IPS DF 4.7 (cell line): ENCODE data around the gene GBF1.
"Not testable (repeated sequence)": the region's sequence is repeated elsewhere in the genome, so short reads cannot be mapped to it uniquely, and the experiment has no call there.

Experiments used
- DNase-seq: peaks from one replicate; pipeline ENCODE4 v3.0.0-alpha.2; 2013; ENCODE audit warnings: low spot score; ENCODE audit errors: extremely low read depth

The GBF1 gene

DNA sequence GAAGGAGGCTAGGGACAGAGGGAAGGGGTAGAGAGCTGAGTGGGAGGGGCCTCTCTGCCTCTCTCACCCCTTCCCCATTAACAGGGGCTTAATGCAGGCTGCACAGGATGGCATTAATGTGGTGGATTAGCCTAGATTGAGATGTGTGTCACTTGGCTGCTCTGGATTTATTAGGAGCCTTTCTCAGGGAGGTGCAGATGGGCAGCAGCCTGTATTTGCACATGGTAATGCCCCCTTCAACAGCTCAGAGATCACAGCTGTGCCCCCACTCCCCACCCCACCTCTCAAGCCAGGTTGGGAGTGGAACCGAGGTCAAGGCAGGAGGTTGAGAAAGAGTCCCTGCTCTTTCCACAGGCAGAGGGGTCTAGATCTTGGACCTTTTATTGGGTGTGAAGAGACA lies 11.3 kb upstream of the GBF1 start:
- no peak for DNase-seq

DNA sequence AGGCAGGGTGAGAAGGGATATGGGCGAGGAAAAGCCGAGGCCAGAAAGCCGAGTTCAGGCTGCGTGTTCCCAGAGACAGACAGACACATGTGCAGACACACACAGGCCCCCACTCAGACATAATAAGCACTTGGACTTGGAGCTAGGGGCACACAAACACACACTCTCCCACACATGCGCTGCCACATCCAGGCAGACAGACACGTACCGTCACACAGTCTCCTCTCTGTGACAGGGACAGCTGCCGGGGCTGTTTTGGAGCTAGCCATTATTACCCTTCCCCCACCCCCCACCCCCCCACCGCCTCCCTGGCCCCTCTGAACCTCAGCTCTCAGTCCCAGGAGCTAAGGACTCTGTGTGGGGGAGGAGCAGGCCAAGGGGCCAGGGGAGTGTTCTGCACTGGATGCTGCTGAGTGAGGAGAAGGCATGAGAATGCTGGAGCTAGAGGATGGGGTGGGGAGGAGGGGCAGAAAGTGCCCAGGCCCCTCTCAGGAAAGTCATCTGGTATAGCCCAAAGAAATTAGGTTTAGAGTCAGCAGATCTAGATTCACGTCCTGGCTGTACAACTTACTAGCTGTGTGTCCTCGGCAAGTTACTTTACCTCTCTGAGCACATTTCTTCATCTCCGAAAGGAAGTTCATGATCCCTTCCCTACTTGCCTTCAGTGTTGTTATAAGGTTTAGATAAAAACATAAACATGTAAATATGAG lies 10.3 kb upstream of the GBF1 start:
- DNase-seq = no peak

DNA sequence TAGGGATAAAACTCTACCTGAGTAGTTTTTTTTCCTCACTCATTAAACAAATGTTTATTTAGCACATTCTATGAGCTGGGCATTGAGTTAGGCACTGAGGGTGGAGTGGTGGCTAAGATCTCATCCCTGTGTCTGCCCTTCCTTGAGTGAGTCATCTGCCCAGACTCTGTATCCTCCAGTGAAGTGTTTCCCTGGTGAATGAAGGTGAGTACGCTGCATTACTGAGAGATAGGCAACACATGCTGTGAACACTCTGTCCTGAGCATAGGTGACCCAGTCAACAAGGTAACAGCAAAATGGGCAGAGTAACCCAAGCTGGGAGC lies 9.8 kb upstream of the GBF1 start:
- no peak for DNase-seq

DNA sequence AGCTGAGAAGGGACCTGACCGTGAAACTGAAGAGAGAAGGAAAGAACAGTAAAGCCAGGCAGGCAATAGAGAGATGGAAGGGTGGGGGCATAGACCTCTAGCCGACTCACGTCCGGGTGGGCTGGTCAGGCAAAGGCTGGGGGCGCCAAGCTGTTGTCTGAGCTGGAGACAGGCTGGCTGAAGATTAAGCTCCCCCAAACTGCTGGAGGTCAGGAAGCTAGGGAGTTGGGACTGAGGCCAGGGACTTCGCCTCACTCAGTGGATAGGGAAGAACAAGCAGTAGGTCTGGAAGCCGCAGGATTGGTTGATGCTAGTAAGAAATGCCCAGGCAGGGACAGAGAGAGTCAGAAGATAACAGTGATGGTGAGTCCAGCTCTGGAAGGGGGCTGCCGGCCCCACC lies 9.3 kb upstream of the GBF1 start:
- DNase-seq = no peak

DNA sequence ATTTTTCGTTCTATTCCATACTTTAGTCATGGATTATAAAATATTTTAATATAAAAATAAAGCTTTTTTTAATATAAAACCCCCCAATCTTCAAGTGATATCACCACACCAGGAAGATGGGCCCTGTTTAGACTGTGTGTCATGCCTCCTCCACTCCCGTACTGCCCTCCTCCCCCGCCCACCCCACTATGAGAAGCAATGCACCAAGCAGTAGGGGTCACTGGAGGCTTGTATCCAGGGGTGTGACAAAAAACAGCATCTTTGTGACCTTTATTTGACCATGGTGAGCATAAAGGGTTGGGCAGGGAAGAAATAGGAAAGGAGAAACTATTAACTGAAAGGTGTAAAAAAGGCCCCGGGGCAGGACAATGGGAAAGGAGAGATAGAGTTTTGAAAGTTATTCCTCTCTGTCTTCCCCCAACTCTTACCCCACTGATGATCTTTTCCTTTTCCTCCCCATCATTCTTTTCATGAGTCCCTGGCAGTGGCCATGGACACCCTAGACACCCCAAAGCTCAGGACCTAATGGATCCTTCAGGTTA lies 7.5 kb upstream of the GBF1 start:
- no peak for DNase-seq

DNA sequence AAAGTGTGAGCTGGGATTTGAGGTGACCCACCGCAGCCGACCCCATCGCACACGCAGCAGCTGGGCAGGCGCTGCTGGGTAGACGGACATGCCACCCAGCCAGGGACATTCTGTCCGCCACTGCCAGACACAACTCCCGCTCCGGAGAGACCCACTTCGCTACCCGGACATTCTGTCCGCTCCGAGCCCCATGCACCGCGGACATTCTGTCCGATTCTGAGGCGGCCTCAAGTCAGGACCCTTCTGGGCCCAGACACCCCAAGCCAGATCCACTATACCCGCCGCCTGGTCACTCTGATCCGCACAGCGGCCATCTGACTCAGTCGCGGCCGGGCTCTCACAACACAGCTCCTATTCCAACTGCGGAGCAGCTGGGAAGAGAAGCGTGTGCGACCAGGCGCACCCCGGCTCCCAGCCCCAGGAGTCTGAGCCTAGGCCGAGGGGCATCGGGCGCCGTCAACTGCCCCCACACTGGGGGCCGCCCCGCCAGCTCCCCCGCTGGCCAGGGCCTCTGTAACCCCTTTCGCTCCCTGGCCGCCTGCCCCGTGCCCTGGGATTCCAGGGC lies 4.8 kb upstream of the GBF1 start:
- DNase-seq = no peak

DNA sequence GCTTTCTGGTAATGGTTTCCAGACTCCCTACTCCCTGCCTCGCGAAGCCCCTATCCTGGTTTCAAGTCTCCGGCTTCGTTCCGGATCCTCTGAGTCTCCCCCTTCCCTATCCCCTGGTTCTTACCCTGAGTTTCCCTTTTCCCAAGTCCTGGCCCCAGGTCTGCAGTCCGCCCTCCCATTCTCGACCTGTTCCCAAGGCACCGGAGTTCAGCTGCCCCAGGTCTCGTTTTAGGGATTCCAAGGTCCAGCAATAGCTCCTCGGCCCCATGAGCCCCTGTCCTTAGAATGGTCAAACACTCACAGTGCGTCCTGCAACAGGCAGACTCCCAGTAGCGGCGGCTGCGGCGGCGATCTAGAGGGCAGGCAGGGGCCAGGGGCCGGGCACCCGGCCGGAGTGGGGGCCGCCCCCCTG lies 4.3 kb upstream of the GBF1 start:
- DNase-seq = no peak

DNA sequence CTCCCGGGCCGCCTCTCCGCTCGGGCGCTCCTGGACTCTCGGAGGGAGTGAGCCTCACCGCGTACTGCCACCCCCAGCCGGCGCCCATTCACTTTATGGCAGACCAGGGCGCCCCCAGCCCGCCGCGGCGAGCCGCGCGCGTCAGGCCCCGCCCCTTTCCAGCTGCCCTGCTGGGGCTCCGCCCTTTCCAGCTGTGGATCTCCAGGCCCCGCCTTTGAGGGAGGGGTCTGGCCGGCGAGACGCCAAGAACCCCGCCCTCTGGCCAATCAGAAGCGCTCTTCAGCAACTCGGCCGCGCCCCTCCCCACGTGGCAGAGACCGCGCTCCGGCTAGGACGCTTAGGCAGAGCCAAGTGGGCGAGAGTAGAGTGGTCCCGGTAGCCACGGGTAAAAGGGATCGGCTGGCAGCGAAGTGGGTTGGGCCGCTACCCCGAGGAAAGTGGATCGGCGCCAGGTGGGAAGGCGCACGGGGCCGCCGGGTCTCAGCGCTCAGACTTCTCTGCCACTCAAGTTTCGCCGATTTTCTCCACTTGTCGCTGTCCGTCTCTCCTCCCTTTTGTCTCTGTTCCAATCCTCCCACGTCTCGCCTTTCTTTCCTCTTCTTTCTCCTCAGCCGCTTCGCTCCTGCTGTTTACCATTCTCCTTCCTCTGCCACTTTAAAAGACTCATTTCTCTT lies 3.8 kb upstream of the GBF1 start, which contains the start of gene PITX3:
PITX3 (minus strand) TSS at position 69 of the 674 bp plus-strand sequence. CDS start 9,432 bp downstream, outside the sequence.
- no peak for DNase-seq

DNA sequence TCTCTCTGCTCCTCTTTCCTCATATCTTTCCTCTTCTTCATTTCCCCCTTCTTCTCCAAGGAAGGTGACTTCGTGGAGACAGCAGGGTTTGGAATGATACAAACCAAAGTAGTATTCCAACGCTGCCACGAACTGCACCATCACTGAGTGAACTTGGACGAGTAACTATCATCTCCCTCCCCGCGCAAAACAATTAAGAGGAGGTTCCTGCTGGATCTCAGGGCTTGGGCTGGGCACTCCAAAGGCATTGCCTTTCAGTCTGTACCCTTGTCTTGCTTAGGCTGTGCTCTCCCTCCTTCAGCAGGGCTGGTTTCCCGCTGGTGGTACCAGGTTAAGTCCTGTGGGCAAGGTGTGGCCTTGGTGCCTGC lies 3.2 kb upstream of the GBF1 start:
- DNase-seq = no peak

DNA sequence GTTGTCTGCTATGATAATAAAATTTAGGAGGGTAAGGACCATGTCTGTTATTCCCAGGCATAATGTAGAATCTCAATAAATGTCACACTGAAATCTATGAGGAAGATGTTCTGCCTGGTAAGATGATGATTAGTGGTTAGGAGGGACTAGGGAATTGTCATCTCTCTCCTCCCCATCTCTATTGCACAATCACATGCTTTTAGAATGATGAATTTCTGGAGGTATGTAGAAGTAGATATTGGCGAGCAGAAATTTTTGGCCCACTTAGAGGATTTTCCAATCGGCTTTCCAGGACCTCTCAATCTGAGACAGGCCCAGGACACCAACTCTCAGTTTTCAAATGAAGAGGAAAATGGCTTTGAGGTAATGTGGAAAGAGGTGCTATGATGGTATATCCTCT lies 2.0 kb upstream of the GBF1 start:
- DNase-seq = no peak

DNA sequence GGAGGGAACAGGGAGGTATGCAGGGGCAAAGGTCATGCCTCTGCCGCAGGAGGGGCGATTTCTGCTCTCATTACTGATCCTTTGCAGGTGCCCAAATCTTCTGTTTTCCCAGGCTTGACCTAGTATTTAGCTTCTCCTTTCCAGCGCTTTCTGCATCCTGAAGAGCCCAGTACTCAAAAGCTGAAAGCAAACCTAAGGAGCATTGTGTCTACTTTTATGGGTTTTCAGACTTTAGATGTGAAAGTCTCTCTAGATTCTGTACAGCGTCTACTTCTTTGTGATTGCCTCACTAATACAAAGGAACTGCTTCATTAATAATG lies 560 bp downstream of the GBF1 start:
- DNase-seq = no peak

DNA sequence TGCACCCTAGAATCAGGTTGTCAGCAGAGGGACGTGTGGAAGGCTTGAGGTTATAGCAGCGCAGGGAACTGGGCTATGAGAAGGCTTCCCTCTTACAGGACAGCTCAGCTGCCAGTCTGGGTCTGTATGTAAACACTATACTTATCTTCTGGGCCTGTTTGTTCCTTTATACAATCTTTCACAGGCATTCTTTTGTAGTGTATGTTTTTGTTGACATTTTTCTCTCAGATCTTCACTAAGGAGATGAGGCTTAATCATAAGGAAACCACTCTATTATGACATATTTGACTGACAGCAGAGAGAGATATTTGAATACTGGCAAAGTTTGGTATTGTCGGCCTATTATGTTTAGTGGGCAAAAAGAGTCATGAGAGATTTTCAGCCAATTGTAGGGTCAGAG lies 929 bp downstream of the GBF1 start:
- DNase-seq = no peak

DNA sequence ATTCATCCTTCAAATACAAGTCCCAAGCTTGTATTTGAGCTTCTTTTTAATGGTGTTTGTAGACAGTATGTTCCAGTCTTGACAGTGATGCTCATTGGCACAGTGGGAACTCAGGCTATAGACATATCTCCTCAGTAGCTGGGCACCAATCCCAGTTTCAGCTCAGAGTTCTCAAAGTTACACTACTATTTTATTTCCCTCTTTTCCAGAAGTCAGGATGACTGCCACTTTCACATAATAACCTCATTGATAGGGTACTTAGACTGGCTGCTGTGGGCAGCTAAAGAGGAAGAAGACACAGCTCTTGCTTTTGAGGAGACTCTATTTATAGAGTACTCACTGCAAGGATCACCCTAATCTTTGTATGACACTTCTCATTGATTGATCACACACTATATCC lies 2.4 kb downstream of the GBF1 start:
- no peak for DNase-seq

DNA sequence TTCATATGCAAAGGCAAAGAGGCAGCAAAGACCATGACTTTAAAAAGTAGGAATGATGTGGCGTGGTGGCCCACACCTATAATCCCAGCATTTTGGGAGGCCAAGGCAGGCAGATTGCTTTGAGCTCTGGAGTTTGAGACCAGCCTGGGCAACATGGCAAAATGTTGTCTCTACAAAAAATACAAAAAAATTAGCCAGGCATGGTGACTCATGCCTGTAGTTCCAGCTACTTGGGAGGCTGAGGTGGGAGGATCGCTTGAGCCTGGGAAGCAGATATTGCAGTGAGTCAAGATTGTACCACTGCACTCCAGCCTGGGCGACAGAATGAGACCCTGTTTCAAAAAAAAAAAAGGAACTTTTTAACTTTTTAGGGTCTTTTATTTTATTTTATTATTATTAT lies 7.2 kb downstream of the GBF1 start:
- not testable (repeated sequence) for DNase-seq

DNA sequence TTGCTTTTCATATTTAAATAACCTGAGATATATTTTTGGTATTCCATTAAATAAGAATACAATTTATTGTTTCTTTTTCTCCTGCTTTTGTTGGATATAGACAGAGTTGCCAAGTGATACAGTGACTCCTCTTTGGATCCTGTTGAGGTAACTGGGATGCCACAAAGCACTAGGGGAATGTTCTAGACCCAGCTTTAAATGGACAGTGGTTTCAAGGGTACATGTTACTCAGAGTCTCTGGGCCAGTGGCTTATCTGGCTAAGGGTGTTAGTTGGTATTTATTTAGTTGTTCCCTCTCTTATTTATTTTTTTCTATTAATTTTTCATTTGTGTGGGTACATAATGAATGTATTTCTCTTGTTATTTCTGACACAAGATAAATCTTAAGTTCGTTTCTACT lies 9.1 kb downstream of the GBF1 start:
- DNase-seq = no peak

DNA sequence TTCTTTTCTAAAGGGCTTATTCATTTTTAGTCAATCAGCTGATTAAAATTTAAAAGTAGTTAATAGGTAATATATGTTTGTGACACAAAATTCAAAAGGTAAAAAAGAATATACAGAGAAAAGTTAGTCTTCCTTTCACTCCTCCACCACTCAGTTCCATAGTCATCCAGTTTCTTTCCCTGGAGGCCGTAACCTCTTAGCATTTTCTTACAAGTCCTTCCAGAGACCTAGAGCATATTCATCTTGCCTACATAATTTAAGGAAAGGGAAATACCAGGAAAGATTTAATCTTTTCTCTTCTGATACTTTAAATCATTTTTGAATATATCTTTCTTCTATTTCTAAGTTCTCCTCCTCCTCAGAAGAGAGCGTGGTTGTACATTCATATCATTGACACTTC lies 10.1 kb downstream of the GBF1 start:
- DNase-seq = no peak

DNA sequence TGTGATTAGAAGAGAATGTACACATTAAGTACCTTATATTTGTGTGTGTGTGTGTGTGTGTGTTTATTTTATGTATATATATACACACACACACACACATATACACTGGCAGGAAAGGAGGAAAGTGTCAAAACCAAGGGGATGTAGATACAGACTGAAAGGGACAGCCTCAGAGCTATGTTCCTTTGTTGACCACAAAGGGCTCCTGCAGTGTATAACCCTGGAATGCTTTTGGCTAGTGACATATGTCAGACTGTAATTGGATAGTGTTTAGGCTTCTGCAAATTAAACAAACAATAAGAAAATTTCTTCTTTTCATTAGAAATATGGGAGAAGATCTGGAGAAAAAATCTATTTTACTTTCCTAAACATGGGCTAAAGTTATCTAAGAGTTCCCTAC lies 15.9 kb downstream of the GBF1 start:
- DNase-seq = no peak

DNA sequence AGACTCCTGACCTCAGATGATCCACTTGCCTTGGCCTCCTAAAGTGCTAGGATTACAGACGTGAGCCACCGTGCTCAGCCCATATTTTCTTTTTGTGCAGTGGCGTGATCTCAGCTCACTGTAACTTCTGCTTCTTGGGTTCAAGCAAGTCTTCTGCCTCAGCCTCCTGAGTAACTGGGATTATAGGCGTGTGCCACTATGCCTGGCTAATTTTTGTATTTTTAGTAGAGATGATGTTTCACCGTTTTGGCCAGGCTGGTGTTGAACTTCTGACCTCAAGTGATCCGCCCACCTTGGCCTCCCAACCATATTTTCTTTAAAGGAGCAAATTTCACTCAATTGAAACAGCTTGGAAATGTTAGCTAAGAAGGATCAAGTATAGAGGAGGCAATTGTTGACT lies 16.5 kb downstream of the GBF1 start:
- no peak for DNase-seq

DNA sequence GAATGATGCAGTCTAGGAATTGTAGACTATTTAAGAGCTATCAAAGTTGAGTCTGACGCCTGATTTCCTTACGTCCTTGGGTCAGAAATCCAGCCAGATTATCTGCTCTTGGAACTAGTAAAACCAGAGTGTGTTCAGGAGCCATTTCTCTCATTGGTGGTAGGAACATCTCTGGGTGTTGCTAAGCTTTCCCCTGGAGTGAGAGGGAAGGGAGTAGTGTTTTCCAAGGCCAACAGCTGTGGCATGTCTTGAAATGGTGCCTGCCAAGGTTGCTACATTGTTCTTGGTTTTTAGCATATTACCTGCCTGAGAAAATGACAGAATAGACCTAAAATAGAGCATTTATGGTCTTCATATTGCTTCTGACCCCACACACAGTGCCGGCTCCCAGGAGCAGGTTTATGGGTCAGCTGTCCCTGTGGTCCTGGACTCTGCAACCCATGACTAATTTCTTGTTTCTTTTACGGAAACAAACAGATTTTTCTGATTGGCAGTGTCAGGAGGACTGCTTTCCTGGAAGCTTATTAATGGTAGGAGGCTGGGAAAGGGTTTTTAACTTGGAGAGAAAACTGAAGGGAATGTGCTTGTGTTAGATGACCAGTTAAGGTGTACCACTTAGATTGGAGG lies 17.5 kb downstream of the GBF1 start:
- DNase-seq = no peak

DNA sequence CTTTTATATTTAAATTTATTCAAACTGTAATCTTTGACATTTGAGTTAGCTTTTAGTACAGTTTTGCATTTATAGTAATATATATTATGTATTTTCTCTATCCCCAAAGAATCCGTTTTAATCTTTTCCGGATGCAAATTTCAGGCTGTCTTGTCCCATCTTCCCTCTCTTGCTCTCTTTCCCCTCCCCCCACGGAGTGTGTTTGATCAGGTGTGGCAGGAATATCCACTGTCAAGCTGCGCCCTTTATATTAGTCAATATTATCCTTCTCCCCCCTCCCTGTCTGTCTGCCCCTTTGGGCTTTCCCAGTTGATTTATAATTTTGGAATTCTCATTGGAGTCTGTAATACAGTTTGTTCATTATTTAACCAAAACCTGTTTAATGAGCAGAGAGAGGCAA lies 19.0 kb downstream of the GBF1 start:
- DNase-seq = no peak

DNA sequence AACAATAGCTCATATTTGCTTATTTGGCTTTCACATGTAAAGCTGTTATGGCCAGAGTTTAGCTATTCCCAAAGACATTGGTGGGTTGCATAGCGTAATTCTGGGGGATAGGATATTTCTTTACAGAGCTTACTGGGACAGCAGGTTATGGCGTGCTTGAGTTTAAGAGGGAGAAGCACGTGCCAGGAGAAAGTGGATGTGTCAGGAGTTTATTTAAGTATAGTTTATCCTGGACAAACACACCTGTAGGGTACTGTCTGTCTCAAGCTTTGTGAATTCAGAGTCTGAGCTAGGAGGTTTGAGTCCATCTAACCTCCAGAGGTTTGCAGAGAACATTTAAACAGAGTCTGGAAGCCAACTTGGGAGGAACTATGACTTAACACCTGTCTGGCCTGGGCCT lies 21.3 kb downstream of the GBF1 start:
- DNase-seq = no peak

DNA sequence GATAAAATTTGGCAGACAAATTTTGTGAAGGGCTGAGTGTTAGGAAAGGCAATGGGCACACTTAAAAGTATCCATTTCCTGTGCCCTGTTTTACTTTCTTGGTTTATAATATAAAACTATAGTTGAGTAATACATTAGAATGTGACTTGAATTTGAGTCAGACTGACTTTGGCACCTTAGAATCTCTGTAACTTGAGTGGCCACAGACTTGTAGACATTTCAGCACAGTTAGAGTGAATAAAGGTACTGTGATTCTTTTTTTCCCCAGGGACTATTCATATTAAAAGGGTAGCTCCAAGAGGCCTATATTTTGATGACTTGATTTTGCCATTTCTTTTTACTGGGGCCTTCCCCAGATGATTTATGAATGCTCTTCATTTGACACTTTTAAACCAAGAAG lies 22.4 kb downstream of the GBF1 start:
- DNase-seq = no peak
